NCI-H2107 treated with DMSO at 0.1 percent for 48 hours (cell line): Measurements from ENCODE around the gene SPRED2.

Source experiments
- DNase-seq: peaks from one replicate; lab custom pipeline; 2025; ENCODE audit not compliant: unreplicated experiment; lab: John Stamatoyannopoulos, UW

SPRED2 gene

DNA sequence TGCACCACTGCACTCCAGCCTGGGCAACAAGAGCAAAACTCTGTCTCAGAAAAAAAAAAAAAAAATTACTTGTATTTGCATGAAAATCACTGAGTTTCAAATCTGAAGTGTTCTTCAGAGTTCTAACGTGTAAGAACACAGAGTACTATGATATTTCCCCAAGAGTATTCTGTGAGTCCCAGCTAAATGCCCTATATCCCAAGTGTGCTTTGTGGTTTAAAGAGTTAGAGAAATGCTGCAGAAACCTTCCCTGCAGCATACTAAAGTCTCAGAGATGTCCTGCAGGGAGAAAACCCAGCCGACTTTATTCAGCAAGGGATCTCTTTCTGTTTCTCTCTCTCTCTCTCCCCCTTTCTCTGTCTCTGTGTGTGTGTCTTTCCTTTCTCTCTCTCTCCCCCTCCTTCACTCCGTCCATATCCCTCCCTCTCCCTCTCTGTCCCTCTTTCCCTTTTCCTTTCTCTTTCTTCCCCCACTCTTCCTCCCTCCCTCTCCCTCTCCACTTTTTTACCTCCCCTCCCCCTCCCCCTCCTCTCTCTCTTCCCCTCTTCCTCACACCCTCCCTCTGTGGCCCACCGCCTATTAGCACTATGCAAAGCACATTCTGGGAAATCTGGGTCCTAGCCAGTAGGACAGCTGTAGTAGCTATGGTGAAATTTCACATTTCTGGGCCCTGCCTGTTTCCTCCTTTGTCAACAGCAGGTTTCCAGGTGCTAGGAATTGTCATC is 150.6 kb downstream of the SPRED2 start:
- no peak for DNase-seq

GRCh38 chr2:65279756-65280155 is 152.6 kb downstream of the SPRED2 start:
- no peak for DNase-seq

- no peak for DNase-seq
Measured at GRCh38 chr2:65278531-65278981, 153.8 kb downstream of the SPRED2 start.

- peak; percentile 11 for DNase-seq
Measured at GRCh38 chr2:65277791-65278483, 154.5 kb downstream of the SPRED2 start.

- DNase-seq = no peak
Measured at GRCh38 chr2:65277118-65277517, 155.3 kb downstream of the SPRED2 start.

- no peak for DNase-seq
Measured at GRCh38 chr2:65276609-65277008, 155.8 kb downstream of the SPRED2 start.

- no peak for DNase-seq
Measured at GRCh38 chr2:65275141-65275915, 157.1 kb downstream of the SPRED2 start.

DNA sequence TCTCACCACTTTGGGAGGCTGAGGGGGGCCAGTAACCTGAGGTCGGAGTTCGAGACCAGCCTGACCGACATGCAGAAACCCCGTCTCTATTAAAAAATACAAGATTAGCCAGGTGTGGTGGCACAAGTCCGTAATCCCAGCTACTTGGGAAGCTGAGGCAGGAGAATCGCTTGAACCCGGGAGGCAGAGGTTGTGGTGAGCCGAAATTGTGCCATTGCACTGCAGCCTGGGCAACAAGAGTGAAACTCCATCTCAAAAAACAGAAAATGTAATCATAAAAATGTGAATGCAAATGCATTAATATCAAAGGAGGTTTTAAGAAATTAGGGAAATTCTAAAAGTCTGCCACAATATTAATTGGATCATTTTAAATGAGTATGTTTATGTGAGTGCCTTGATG is 159.1 kb downstream of the SPRED2 start:
- DNase-seq = no peak

DNA sequence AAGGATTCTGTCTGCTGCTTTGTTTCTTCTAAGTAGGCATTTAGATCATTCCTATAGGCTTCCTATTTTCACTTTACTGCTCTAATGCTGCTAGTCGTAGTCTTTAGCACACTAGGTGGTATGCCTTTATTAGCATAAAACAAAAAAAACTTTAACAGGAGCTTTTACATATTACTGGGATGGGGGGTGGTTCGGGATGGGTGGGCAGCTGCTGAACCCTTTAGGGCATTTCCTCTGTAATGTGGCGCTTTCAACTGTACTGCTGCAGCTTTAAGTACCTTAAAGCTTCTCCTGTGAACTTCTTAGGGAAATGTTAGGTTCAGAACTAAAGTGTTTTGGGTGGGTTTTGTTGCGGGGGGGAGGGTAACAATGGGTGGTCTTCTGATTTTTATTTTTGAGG is 163.4 kb downstream of the SPRED2 start:
- no peak for DNase-seq

DNA sequence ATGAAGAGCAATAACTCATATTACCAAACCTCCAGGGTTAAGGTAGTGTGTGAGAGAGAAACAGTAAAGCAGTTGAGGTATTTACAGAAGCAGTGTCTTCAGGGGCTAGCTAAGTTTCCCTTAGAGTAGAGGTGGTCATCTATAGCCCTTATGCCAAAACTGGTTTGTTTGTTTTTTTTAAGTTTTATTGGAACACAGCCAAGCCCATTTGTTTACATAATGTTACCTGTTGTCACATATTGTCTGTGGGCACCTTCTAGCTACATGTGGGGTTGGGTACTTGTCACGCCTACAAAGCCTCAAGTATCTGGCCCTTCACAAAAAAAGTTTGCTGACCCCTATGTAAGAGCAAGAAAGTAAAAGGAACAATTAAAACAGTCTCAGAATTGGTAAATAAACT is 165.4 kb downstream of the SPRED2 start:
- DNase-seq = no peak

DNA sequence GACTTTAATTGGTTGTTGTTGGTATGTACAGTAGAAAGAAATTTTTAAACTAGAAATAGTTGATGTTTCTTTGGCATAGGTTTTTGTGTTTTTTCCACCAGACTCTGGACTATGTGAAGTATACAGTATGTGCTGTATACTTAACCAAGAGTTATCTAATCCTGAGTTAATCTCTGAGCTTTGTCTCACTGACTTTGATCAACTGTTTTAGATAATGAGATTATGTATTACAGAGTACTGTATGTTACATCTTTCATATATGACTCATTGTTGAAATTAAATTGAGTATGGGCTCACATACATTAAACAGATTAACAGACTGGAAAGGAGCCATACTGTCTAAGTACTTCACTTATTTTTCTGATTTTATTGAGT is 166.7 kb downstream of the SPRED2 start:
- DNase-seq = no peak

- DNase-seq = peak; percentile 28
Measured at GRCh38 chr2:65264821-65265670, 167.4 kb downstream of the SPRED2 start.

GRCh38 chr2:65263986-65264385 is 168.4 kb downstream of the SPRED2 start:
- no peak for DNase-seq

DNA sequence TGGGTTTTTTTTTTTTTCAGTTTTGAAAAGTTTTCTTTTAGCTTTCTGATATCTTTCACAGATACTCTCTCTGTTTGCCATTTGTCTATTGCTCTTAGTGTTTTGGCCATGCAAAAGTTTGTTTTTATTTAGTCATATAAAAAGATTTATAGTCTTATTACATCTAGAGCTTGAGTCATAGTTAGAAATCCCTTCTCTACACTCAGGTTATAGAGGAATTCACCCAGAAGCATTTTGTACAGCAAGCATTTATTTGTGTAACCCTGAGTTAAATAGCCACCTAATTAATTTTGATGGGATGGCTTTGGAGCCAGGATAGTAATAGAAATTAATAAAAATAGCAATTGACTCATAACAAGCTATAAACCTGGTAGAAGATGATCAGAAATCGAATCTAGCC is 169.1 kb downstream of the SPRED2 start:
- DNase-seq = no peak

- DNase-seq = no peak
Measured at GRCh38 chr2:65261676-65262075, 170.7 kb downstream of the SPRED2 start.
